HG02610 (cell line): ENCODE data around the gene TRIOBP.
"Not testable (repeated sequence)": the region's sequence is repeated elsewhere in the genome, so short reads cannot be mapped to it uniquely, and the experiment has no call there.

Experiments
- ATAC-seq: cut with Tn5 transposase; IDR thresholded peaks from one replicate; pipeline ENCODE4 v1.9.1; 2021; ENCODE audit warnings: mild to moderate bottlenecking, moderate library complexity; ENCODE audit not compliant: unreplicated experiment

TRIOBP gene

GRCh38 chr22:37696657-37697537, at the start of gene TRIOBP:
TSS of gene TRIOBP (plus strand) at chr22:37697048. CDS start at chr22:37701366, 4,318 bp downstream.
- ATAC-seq, result peak; percentile 91

GRCh38 chr22:37647317-37647716, 49.5 kb upstream of the TRIOBP start:
- no peak for ATAC-seq

- no peak for ATAC-seq
Measured at GRCh38 chr22:37647928-37648327, 48.9 kb upstream of the TRIOBP start.

GRCh38 chr22:37650463-37651136, 46.2 kb upstream of the TRIOBP start:
- ATAC-seq, result no peak

- ATAC-seq, result no peak
Measured at GRCh38 chr22:37654563-37655251, 42.1 kb upstream of the TRIOBP start.

- no peak for ATAC-seq
Measured at GRCh38 chr22:37655252-37655563, 41.6 kb upstream of the TRIOBP start.

GRCh38 chr22:37656583-37656982, 40.3 kb upstream of the TRIOBP start:
- not testable (repeated sequence) for ATAC-seq

- ATAC-seq, result no peak
Measured at GRCh38 chr22:37657590-37658132, 39.2 kb upstream of the TRIOBP start.

GRCh38 chr22:37658133-37659065, 38.4 kb upstream of the TRIOBP start, which contains the start of gene PDXP:
TSS of gene PDXP (plus strand) at chr22:37658723. CDS start at chr22:37658783, 60 bp downstream.
- peak; percentile 73 for ATAC-seq

- no peak for ATAC-seq
Measured at GRCh38 chr22:37659066-37659896, 37.6 kb upstream of the TRIOBP start.

GRCh38 chr22:37659897-37660708, 36.7 kb upstream of the TRIOBP start:
- no peak for ATAC-seq

GRCh38 chr22:37660709-37661045, 36.2 kb upstream of the TRIOBP start:
- ATAC-seq, result no peak

- no peak for ATAC-seq
Measured at GRCh38 chr22:37661160-37661924, 35.5 kb upstream of the TRIOBP start.

GRCh38 chr22:37662039-37662438, 34.8 kb upstream of the TRIOBP start:
- no peak for ATAC-seq

- ATAC-seq, result no peak
Measured at GRCh38 chr22:37663521-37664140, 33.2 kb upstream of the TRIOBP start.

- no peak for ATAC-seq
Measured at GRCh38 chr22:37664249-37665101, 32.4 kb upstream of the TRIOBP start.
